Measurements from ENCODE around the gene MEOX1. TPM values are rescaled to one million over a fixed set of nuclear protein-coding genes. Genes with fewer than 3 reads are reported as not detected.

MEOX1 gene
- total and polyA plus RNA-seq, 2 of the 13 experiments (the other 11 are each of a cell fraction or from before 2014, with no cell fraction given) = not detected

- TF ChIP-seq SNAPC5 (CRISPR knock-in tag; IDR thresholded peaks at IDR 0.05; ENCODE audit: borderline replicate concordance) (no peak), DDIT3 (CRISPR knock-in tag; IDR thresholded peaks at IDR 0.05) (no peak), RCOR2 (CRISPR knock-in tag; IDR thresholded peaks at IDR 0.05) (peak; percentile 68; the same call in 1 of the 2 replicates), ZNF549 (CRISPR knock-in tag; IDR thresholded peaks at IDR 0.05) (no peak), ZNF318 (CRISPR knock-in tag; IDR thresholded peaks at IDR 0.05) (no peak), ZNF670 (CRISPR knock-in tag; IDR thresholded peaks at IDR 0.05; ENCODE audit: borderline replicate concordance) (no peak), NAIF1 (CRISPR knock-in tag; IDR thresholded peaks at IDR 0.05; ENCODE audit: borderline replicate concordance) (no peak; the same call in 1 of the 2 replicates), ZNF383 (CRISPR knock-in tag; IDR thresholded peaks at IDR 0.05; ENCODE audit: borderline replicate concordance) (no peak), NFYB (CRISPR knock-in tag; IDR thresholded peaks at IDR 0.05) (no peak), ZBTB20 (CRISPR knock-in tag; IDR thresholded peaks at IDR 0.05; ENCODE audit: borderline replicate concordance, low read depth) (0 out of 2 replicates have a peak, but pooled peaks have one; percentile 41), KDM2A (CRISPR knock-in tag; IDR thresholded peaks at IDR 0.05; ENCODE audit: borderline replicate concordance, low read depth) (0 out of 2 replicates have a peak, but pooled peaks have one; percentile 26), ESRRA (CRISPR knock-in tag; IDR thresholded peaks at IDR 0.05; ENCODE audit: low read depth) (no peak)
- TF ChIP-seq, protein P1, sequence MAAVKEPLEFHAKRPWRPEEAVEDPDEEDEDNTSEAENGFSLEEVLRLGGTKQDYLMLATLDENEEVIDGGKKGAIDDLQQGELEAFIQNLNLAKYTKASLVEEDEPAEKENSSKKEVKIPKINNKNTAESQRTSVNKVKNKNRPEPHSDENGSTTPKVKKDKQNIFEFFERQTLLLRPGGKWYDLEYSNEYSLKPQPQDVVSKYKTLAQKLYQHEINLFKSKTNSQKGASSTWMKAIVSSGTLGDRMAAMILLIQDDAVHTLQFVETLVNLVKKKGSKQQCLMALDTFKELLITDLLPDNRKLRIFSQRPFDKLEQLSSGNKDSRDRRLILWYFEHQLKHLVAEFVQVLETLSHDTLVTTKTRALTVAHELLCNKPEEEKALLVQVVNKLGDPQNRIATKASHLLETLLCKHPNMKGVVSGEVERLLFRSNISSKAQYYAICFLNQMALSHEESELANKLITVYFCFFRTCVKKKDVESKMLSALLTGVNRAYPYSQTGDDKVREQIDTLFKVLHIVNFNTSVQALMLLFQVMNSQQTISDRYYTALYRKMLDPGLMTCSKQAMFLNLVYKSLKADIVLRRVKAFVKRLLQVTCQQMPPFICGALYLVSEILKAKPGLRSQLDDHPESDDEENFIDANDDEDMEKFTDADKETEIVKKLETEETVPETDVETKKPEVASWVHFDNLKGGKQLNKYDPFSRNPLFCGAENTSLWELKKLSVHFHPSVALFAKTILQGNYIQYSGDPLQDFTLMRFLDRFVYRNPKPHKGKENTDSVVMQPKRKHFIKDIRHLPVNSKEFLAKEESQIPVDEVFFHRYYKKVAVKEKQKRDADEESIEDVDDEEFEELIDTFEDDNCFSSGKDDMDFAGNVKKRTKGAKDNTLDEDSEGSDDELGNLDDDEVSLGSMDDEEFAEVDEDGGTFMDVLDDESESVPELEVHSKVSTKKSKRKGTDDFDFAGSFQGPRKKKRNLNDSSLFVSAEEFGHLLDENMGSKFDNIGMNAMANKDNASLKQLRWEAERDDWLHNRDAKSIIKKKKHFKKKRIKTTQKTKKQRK (IDR thresholded peaks at IDR 0.05; ENCODE audit: low read length) = no peak
Observed at GRCh38 chr17:43665084-43665936, 3.6 kb upstream of the MEOX1 start (continued).
